Erythroblast (primary cell): ENCODE measurements around the gene ZNF705A.
"Not testable (repeated sequence)": the region's sequence is repeated elsewhere in the genome, so short reads cannot be mapped to it uniquely, and the experiment has no call there.

Source experiments
- GATA1 ChIP-seq: IDR thresholded peaks from 2 replicates; pipeline ENCODE4 v1.6.1; 2011; ENCODE audit warnings: low read depth, mild to moderate bottlenecking, control low read depth, low read length, moderate library complexity
- POLR2A ChIP-seq: IDR thresholded peaks from 2 replicates; pipeline ENCODE4 v1.6.1; 2011; ENCODE audit warnings: mild to moderate bottlenecking, low read length

- not testable (repeated sequence) for TF ChIP-seq POLR2A, GATA1
These were observed 70.3 kb downstream of the ZNF705A start, which contains the start of gene FAM90A1 for GRCh38 chr12:8226992-8227731.
